Lower lobe of right lung (tissue), 2 donors: ENCODE measurements around the gene USP22. TPM values are rescaled to one million over a fixed set of nuclear protein-coding genes. Genes with fewer than 3 reads are reported as not detected.

Source experiments
- ATAC-seq, 2 donors: fragments of 200-7000 bp; cut with Tn5 transposase; one replicate each; pipeline ENCODE4 v1.9.1; 2020 to 2022; ENCODE audit warnings: mild to moderate bottlenecking in 2 of 2, moderate library complexity in 2 of 2
- DNase-seq: peaks from one replicate; pipeline ENCODE4 v3.0.0-alpha.2; 2020
- H3K27ac ChIP-seq: fragments of 200-600 bp; one replicate; pipeline ENCODE4 v1.8.0; 2022
- H3K27me3 ChIP-seq: fragments of 200-600 bp; one replicate; pipeline ENCODE4 v1.8.0; 2022; ENCODE audit warnings: low read depth
- H3K36me3 ChIP-seq: fragments of 200-600 bp; one replicate; pipeline ENCODE4 v1.8.0; 2022; ENCODE audit warnings: mild to moderate bottlenecking
- H3K4me1 ChIP-seq: fragments of 200-600 bp; one replicate; pipeline ENCODE4 v1.8.0; 2022
- H3K4me3 ChIP-seq: fragments of 200-600 bp; one replicate; pipeline ENCODE4 v1.8.0; 2022; ENCODE audit warnings: mild to moderate bottlenecking
- H3K9me3 ChIP-seq: fragments of 200-600 bp; one replicate; pipeline ENCODE4 v1.8.0; 2022
- intact Hi-C: fragments of 100-400 bp; cut with DNase I; formaldehyde crosslinking; loops from one replicate; pipeline ENCODE4 v1.11.0; 2022
- total RNA-seq: library from RNA; stranded (reverse); fragmentation: NEBNext Ultra II Directional; extraction: Animal tissue kit (Norgen Biotek cat#: 25700); gene quantifications from one replicate; pipeline ENCODE4 v1.2.1, GENCODE V29; 2021
- TF ChIP-seq, protein P1 (sequence below): fragments of 200-600 bp; IDR thresholded peaks from one replicate; pipeline ENCODE4 v1.8.0; 2022; ENCODE audit warnings: antibody characterized with exemption, mild to moderate bottlenecking
- donor health status: DM: no; HTN: yes; CAD: no; lungs with severe emphysema.

USP22 gene
- total RNA-seq, 1 donor from 2014 or later, result 154 TPM

DNA sequence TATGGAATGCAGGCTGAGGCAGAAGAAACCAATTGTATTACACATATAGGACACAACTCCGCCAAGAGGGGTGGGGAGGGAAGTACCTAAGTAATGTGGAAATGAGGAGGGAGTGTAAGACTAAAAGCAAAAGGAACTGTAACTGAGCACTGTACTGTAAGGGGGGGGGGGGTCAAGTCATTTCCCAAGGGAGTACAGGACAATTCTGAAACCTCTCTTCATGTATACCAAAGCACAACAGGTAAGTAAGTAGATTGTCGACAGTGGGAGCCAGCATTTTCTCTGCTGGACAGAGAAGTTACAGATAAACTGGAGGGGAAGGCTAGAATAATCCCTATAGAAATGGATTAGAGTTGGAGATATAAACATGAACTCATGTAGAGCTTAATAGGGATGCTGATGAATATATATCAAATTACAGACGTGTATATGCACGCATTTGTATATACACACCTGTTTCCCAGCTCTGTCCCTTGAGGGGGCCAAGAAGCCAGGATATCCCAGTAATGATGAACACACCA lies 6.4 kb downstream of the USP22 start:
- no peak for ATAC-seq

DNA sequence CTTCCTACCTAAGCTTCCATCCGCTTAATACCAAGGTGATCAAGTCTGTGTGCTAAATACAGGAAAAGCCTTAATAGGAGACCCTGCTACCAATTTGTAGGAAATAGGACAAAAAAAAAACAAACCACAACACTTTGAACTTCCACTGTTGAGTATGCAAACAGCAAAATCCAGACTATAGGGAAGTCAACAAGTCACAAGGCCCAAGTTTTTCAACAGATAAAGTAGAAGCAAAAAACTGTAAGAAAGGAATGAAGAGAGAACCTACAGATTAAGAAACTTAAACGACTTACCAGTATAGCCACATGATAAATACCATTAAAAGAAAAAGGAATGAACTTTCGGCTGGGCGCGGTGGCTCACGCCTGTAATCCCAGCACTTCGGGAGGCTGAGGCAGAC lies 7.4 kb downstream of the USP22 start:
- Histone ChIP-seq H3K4me1 (peaks cover 97% of the 10 kb centered on the region), H3K27me3 (no peaks in the 10 kb centered on the region), H3K9me3 (no peaks in the 10 kb centered on the region), H3K27ac (no peak overlapping the region), H3K36me3 (peaks cover 10% of the 10 kb centered on the region), H3K4me3 (peak overlapping the region; percentile 13)
- ATAC-seq (no peak), DNase-seq (no peak)
- TF ChIP-seq, protein P1, sequence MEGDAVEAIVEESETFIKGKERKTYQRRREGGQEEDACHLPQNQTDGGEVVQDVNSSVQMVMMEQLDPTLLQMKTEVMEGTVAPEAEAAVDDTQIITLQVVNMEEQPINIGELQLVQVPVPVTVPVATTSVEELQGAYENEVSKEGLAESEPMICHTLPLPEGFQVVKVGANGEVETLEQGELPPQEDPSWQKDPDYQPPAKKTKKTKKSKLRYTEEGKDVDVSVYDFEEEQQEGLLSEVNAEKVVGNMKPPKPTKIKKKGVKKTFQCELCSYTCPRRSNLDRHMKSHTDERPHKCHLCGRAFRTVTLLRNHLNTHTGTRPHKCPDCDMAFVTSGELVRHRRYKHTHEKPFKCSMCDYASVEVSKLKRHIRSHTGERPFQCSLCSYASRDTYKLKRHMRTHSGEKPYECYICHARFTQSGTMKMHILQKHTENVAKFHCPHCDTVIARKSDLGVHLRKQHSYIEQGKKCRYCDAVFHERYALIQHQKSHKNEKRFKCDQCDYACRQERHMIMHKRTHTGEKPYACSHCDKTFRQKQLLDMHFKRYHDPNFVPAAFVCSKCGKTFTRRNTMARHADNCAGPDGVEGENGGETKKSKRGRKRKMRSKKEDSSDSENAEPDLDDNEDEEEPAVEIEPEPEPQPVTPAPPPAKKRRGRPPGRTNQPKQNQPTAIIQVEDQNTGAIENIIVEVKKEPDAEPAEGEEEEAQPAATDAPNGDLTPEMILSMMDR, result no peak
- intact Hi-C loops, result no loop called here

More for the DNA sequence above, 6.4 kb downstream of the USP22 start:
- DNase-seq, result no peak
- H3K27ac ChIP-seq, result no peak overlapping the region
- H3K9me3 ChIP-seq, result no peaks in the 10 kb centered on the region
- H3K36me3 ChIP-seq, result peaks cover 10% of the 10 kb centered on the region
- H3K4me1 ChIP-seq, result peaks cover 93% of the 10 kb centered on the region
- TF ChIP-seq, protein P1, result no peak
- no peak overlapping the region for H3K4me3 ChIP-seq
- no peaks in the 10 kb centered on the region for H3K27me3 ChIP-seq
- intact Hi-C loops, result no loop called here

DNA sequence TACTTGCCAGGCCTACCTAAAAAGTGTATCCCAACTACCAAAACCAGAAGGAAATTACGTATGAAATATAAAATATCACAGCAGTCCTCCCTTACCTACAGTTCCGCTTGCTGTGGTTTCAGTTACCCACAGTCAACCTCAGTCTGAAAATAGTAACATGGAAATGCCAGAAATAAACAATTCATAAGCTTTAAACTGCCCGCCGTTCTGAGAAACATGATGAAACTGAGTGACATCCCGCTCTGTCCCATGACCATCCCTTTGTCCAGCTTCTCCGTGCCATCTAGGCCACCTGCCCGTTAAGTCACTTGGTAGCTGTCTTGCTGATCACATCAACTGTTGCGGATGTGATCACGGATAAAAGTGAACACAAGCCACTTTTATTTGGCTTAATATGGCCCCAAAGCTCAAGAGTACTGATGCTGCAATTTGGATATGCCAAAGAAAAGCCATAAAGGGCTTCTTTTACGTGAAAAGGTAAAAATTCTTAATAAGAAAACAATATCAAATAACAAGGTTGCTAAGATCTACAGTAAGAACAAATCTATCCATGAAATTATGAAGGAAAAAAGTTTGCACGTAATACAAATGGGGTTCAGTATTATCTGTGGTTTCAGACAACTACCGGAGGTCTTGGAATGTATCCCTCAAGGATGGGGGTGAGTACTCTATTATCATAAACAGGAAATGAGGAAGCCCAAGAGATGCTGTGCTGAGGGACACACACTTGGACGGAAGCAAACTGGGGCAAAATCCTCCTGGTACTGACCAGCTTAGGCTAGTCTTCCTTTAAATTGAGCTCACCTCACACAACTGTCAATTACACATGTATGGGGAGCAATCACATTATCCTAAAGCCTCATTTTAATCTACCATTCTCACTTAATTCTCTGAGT lies 8.2 kb downstream of the USP22 start:
- Histone ChIP-seq H3K36me3 (peaks cover 10% of the 10 kb centered on the region), H3K9me3 (no peaks in the 10 kb centered on the region), H3K4me3 (peak overlapping the region; percentile 13), H3K27ac (no peak overlapping the region), H3K4me1 (peaks cover 97% of the 10 kb centered on the region), H3K27me3 (no peaks in the 10 kb centered on the region)
- DNase-seq (no peak), ATAC-seq (peak; percentile 7 to 48)
- TF ChIP-seq, protein P1, result no peak
- intact Hi-C loops, result no loop called here

DNA sequence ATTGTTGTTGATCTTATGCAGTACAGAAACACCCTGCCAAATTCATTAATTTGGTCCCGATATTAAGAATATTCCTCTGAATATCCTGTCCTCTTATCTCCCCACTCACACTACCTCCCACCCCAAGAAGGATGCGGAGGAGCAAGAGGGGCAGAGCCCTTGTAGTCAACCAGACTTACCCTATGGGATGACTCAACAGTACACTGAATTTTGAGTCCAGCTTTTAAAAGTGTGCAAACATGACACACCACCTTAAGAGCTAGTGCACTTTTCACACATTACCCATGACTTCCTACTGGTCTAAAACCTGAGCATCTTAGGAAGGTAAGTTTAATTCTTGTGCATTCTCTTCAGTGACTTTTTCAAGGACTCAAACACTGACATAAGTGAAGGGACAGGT lies 9.5 kb downstream of the USP22 start:
- ATAC-seq (peak in 1 of 2 donors; percentile 33), DNase-seq (no peak)
- Histone ChIP-seq H3K4me3 (no peak overlapping the region), H3K36me3 (peaks cover 10% of the 10 kb centered on the region), H3K4me1 (peaks cover 100% of the 10 kb centered on the region), H3K9me3 (no peaks in the 10 kb centered on the region), H3K27ac (no peak overlapping the region), H3K27me3 (no peaks in the 10 kb centered on the region)
- intact Hi-C loops, result no loop called here
- TF ChIP-seq, protein P1, result no peak

DNA sequence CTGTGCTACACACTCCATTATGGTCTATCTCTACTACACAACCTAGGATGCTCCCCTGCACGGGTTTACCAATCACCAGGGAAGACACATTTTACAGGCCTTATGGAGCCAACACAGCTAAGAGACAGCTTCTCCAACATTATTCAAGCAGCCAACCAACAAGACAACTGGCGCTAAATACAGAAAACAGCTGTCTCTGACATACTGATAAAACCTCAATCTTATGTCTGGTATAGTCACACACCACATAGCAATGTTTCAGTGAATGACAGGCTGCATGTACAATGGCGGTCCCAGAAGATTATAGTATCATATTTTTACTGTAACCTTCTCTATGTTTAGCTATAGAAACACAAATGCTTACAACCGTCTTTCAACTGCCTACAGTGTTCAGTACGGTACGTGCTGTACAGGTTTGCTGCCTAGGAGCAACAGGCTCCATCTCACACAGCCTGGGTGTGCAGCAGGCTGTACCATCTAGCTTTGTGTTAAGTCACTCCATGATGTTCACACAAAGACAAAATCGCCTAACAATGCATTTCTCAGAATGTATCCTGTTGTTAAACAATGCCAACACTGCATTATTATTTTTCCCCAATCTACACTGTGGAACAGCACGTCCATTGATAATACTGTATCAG lies 10.9 kb downstream of the USP22 start:
- TF ChIP-seq, protein P1, result no peak
- Histone ChIP-seq H3K27me3 (no peaks in the 10 kb centered on the region), H3K4me1 (peaks cover 86% of the 10 kb centered on the region), H3K4me3 (no peak overlapping the region), H3K9me3 (no peaks in the 10 kb centered on the region), H3K27ac (no peak overlapping the region), H3K36me3 (peaks cover 16% of the 10 kb centered on the region)
- ATAC-seq (no peak), DNase-seq (no peak)
- intact Hi-C loops, result no loop called here
